CD14-positive monocyte (primary cell): ENCODE data around the gene FKRP. TPM values are rescaled to one million over a fixed set of nuclear protein-coding genes. Genes with fewer than 3 reads are reported as not detected.

Experiments used
- DNase-seq, 3 donors: peaks; one replicate each; pipeline ENCODE4 v3.0.0-alpha.2; 2011 to 2022
- H2AFZ ChIP-seq: 2 replicates; pipeline ENCODE4 v1.6.0; 2012; ENCODE audit warnings: mild to moderate bottlenecking, low read depth, low read length, inconsistent platforms; ENCODE audit not compliant: insufficient read depth, poor library complexity, severe bottlenecking
- H3K27ac ChIP-seq, 2 donors: 1 replicate in 1 of 2; 2 replicates in 1 of 2; pipeline ENCODE4 v1.5.1; 2012 to 2013; ENCODE audit warnings: low read length in 2 of 2, control low read depth in 1 of 2, inconsistent platforms in 1 of 2, low read depth in 1 of 2, mild to moderate bottlenecking in 1 of 2
- H3K27me3 ChIP-seq, 2 donors: one replicate each; pipeline versions ENCODE4 v1.6.0 to v1.6.1; 2011 to 2013; ENCODE audit warnings: low read length in 2 of 2; ENCODE audit not compliant: control insufficient read depth in 2 of 2, insufficient read depth in 2 of 2
- H3K36me3 ChIP-seq, 2 donors: replicated peaks in 1 of 2; 1 replicate in 1 of 2; 2 replicates in 1 of 2; pipeline versions ENCODE4 v1.5.1 to v1.6.1; 2012 to 2013; ENCODE audit warnings: low read length in 2 of 2, control low read depth in 1 of 2, inconsistent platforms in 1 of 2, mild to moderate bottlenecking in 1 of 2; ENCODE audit not compliant: insufficient read depth in 2 of 2, control insufficient read depth in 1 of 2
- H3K4me1 ChIP-seq, 2 donors: 1 replicate in 1 of 2; 2 replicates in 1 of 2; pipeline versions ENCODE4 v1.5.1 to v1.6.1; 2012 to 2013; ENCODE audit warnings: low read length in 2 of 2, control low read depth in 1 of 2, inconsistent platforms in 1 of 2, mild to moderate bottlenecking in 1 of 2, moderate library complexity in 1 of 2; ENCODE audit not compliant: insufficient read depth in 2 of 2, control insufficient read depth in 1 of 2
- H3K4me2 ChIP-seq: replicated peaks from 2 replicates; pipeline ENCODE3; 2012; ENCODE audit warnings: low read length, moderate library complexity, mild to moderate bottlenecking; ENCODE audit not compliant: poor library complexity, severe bottlenecking; ENCODE audit errors: extremely low read depth
- H3K4me3 ChIP-seq, 3 experiments: fragments of 200-600 bp in 1 of 3; sonication (generic) in 1 of 3; replicated peaks in 1 of 3; 1 replicate in 2 of 3; 2 replicates in 1 of 3; pipeline ENCODE4 v1.5.1; 2011 to 2013; ENCODE audit warnings: low read length in 3 of 3, mild to moderate bottlenecking in 3 of 3, control low read depth in 2 of 3, low read depth in 2 of 3, inconsistent platforms in 1 of 3, moderate library complexity in 1 of 3
- H3K79me2 ChIP-seq: 2 replicates; pipeline ENCODE4 v1.6.0; 2012; ENCODE audit warnings: mild to moderate bottlenecking, control low read depth, inconsistent platforms, low read length, moderate library complexity; ENCODE audit not compliant: insufficient read depth
- H3K9ac ChIP-seq: 2 replicates; pipeline ENCODE4 v1.6.0; 2017; ENCODE audit warnings: low read length, mild to moderate bottlenecking; ENCODE audit not compliant: insufficient read depth, poor library complexity, severe bottlenecking
- H3K9me3 ChIP-seq, 2 donors: replicated peaks in 1 of 2; 1 replicate in 1 of 2; 2 replicates in 1 of 2; pipeline versions ENCODE4 v1.5.1 to v1.6.1; 2012 to 2013; ENCODE audit warnings: low read length in 2 of 2, control low read depth in 1 of 2; ENCODE audit not compliant: control insufficient read depth in 1 of 2, insufficient read depth in 1 of 2
- H4K20me1 ChIP-seq: 2 replicates; pipeline ENCODE4 v1.6.0; 2012; ENCODE audit warnings: mild to moderate bottlenecking, low read length, control low read depth, moderate library complexity; ENCODE audit not compliant: insufficient read depth
- H3K27ac Mint-ChIP-seq, 7 donors: one replicate each; pipeline ENCODE4 v1.8.0; 2020; ENCODE audit warnings: mild to moderate bottlenecking in 7 of 7, mixed read lengths in 7 of 7, moderate library complexity in 6 of 7, inconsistent platforms in 2 of 7
- H3K27me3 Mint-ChIP-seq, 3 donors: one replicate each; pipeline ENCODE4 v1.8.0; 2021 to 2022; ENCODE audit warnings: low read depth in 3 of 3, mild to moderate bottlenecking in 3 of 3, mixed read lengths in 3 of 3, moderate library complexity in 3 of 3, inconsistent platforms in 1 of 3
- H3K36me3 Mint-ChIP-seq, 2 donors: one replicate each; pipeline ENCODE4 v1.8.0; 2020; ENCODE audit warnings: mixed read lengths in 2 of 2, inconsistent platforms in 1 of 2, mild to moderate bottlenecking in 1 of 2
- H3K4me1 Mint-ChIP-seq: one replicate; pipeline ENCODE4 v1.8.0; 2020; ENCODE audit warnings: mild to moderate bottlenecking, mixed read lengths
- H3K4me3 Mint-ChIP-seq, 2 donors: one replicate each; pipeline ENCODE4 v1.8.0; 2020; ENCODE audit warnings: mild to moderate bottlenecking in 2 of 2, mixed read lengths in 2 of 2, moderate library complexity in 1 of 2
- H3K9me3 Mint-ChIP-seq, 7 donors: one replicate each; pipeline ENCODE4 v1.8.0; 2020 to 2022; ENCODE audit warnings: mixed read lengths in 7 of 7, mild to moderate bottlenecking in 6 of 7, moderate library complexity in 6 of 7, inconsistent platforms in 2 of 7
- CTCF ChIP-seq: fragments of 200-600 bp; IDR thresholded peaks from one replicate; pipeline ENCODE4 v1.8.0; 2022; ENCODE audit warnings: antibody characterized with exemption, mild to moderate bottlenecking
- WGBS: methylation state at CpG from one replicate; pipeline ENCODE4 v1.1.5; 2013; ENCODE audit warnings: missing lambda C conversion rate; ENCODE audit not compliant: insufficient coverage; 5-methylcytosine and 5-hydroxymethylcytosine counted together
- intact Hi-C, 2 donors: fragments of 100-400 bp; cut with micrococcal nuclease; formaldehyde crosslinking; loops; one replicate each; pipeline versions ENCODE4 v1.15.0 to v1.15.1; 2023
- polyA plus RNA-seq, 3 donors: library from polyadenylated mRNA; depleted of rRNA in 1 of 3; unstranded in 2 of 3; stranded (reverse) in 1 of 3; fragments of 300-500 nt in 2 of 3; fragments of >200 nt in 1 of 3; fragmentation: Illumina TruSeq in 2 of 3; gene quantifications; 1 replicate in 2 of 3; 2 replicates in 1 of 3; pipeline ENCODE4 v1.2.3, GENCODE V29; 2012 to 2021

FKRP gene
- polyA plus RNA-seq, 3 donors = 2.1 to 21.5 (median 2.7) TPM

GRCh38 chr19:46761418-46761831 is 15.6 kb downstream of the FKRP start:
- no peak for DNase-seq
- no peaks in the 10 kb centered on the region for H3K27me3 ChIP-seq
- peaks cover 0 to 1% (median 0%) of the 10 kb centered on the region in 3 donors for H3K27me3 Mint-ChIP-seq
- H2AFZ ChIP-seq = no peak overlapping the region
- H3K4me1 Mint-ChIP-seq = peaks cover 29% of the 10 kb centered on the region
- peaks cover 15 to 17% of the 10 kb centered on the region in 2 donors for H3K4me1 ChIP-seq
- H3K4me3 Mint-ChIP-seq = no peak overlapping the region
- peaks cover 1 to 11% of the 10 kb centered on the region in 2 donors for H3K36me3 Mint-ChIP-seq
- no peak for TF ChIP-seq CTCF
- no peak overlapping the region for H3K4me3 ChIP-seq
- H3K27ac Mint-ChIP-seq = peak overlapping the region in 1 of 7 donors; percentile 50
- intact Hi-C loops = no loop called here
- no peak overlapping the region for H3K4me2 ChIP-seq
- H3K9me3 ChIP-seq = no peaks in the 10 kb centered on the region
- H3K27ac ChIP-seq = no peak overlapping the region
- peaks cover 0 to 4% (median under 1%) of the 10 kb centered on the region in 7 donors for H3K9me3 Mint-ChIP-seq
- H3K36me3 ChIP-seq = no peaks in the 10 kb centered on the region
- H3K9ac ChIP-seq = no peak overlapping the region
- H3K79me2 ChIP-seq = no peaks in the 10 kb centered on the region
- H4K20me1 ChIP-seq = peaks cover 7% of the 10 kb centered on the region
- 89% methylated on average over 3 of the region's 5 CpGs for WGBS

DNA sequence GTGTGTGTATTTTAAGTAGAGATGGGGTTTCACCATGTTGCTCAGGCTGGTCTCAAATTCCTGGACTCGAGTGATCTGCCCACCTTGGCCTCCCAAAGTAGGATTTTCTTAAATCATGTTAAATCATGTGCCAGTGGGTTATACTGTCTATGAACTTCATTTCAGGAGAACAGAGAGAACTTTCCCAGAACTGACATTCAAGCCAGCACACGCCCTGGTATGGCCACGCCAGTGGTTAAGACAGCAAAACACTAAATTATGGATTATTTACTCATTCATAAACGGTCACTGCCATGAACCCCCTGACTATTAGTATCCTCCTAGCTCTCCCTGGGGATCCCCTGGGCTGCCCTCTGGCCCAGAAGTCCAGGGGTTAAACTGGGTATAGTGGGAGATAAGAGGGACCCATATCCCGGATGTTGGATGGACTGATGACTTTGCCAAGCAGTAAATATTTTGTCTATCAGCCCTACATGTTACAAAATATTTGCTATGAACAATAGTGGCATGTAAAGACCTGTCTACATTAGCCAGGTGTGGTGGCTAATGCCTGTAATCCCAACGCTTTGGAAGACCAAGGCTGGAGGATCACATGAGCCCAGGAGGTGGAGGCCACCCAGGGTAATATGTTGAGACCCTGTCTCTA is 16.5 kb downstream of the FKRP start:
- WGBS = 100% methylated on average over 1 of the region's 6 CpGs
- no peak for TF ChIP-seq CTCF
- Histone ChIP-seq H3K4me1 (peaks cover 14 to 17% of the 10 kb centered on the region in 2 donors), H2AFZ (no peak overlapping the region), H3K27me3 (no peaks in the 10 kb centered on the region), H4K20me1 (no peaks in the 10 kb centered on the region), H3K9me3 (no peaks in the 10 kb centered on the region), H3K4me2 (no peak overlapping the region), H3K9ac (no peak overlapping the region), H3K79me2 (no peaks in the 10 kb centered on the region), H3K4me3 (no peak overlapping the region), H3K36me3 (no peaks in the 10 kb centered on the region), H3K27ac (no peak overlapping the region)
- Mint-ChIP-seq H3K9me3 (peaks cover 0 to 4% (median 0%) of the 10 kb centered on the region in 7 donors), H3K27ac (no peak overlapping the region), H3K4me1 (peaks cover 31% of the 10 kb centered on the region), H3K4me3 (no peak overlapping the region), H3K36me3 (peaks cover 2 to 3% of the 10 kb centered on the region in 2 donors), H3K27me3 (peaks cover 0 to 1% (median 0%) of the 10 kb centered on the region in 3 donors)
- no peak for DNase-seq
- intact Hi-C loops = no loop called here
